Panc1 (cell line): Measurements from ENCODE around the gene FRMPD2.

Experiments
- SIN3A ChIP-seq: IDR thresholded peaks from 2 replicates; pipeline ENCODE4 v1.6.1; 2012; ENCODE audit warnings: low read depth, mild to moderate bottlenecking, low read length, moderate library complexity, borderline replicate concordance; ENCODE audit not compliant: insufficient read depth
- TCF7L2 ChIP-seq: IDR thresholded peaks from 2 replicates; pipeline ENCODE4 v1.6.1; 2011; ENCODE audit warnings: mild to moderate bottlenecking, low read depth, low read length, inconsistent platforms
- TF ChIP-seq, protein P1 (sequence below): fragments of 450-650 bp; IDR thresholded peaks from 2 replicates; pipeline ENCODE4 v1.5.1; 2017; ENCODE audit warnings: mild to moderate bottlenecking

DNA sequence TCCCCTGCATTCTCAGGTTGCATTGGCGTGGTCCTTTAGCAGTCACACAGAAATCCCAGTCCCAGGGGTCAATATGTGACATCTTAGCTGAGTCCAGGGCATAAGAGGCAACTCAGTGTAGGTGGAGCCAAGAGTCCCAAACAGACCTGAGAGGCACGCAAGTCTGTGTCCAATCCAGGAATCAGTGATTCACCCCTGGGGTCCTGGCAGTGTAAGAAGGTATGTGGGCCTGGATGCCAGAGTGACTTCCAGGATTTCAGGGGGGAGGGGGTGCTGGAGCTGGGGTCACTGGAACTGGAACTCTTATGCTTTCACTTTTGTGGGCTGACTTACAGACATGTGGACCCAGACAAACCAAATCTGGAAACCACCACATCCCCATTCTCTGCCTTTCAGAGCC lies 26.8 kb downstream of the FRMPD2 start:
- TF ChIP-seq, protein P1, sequence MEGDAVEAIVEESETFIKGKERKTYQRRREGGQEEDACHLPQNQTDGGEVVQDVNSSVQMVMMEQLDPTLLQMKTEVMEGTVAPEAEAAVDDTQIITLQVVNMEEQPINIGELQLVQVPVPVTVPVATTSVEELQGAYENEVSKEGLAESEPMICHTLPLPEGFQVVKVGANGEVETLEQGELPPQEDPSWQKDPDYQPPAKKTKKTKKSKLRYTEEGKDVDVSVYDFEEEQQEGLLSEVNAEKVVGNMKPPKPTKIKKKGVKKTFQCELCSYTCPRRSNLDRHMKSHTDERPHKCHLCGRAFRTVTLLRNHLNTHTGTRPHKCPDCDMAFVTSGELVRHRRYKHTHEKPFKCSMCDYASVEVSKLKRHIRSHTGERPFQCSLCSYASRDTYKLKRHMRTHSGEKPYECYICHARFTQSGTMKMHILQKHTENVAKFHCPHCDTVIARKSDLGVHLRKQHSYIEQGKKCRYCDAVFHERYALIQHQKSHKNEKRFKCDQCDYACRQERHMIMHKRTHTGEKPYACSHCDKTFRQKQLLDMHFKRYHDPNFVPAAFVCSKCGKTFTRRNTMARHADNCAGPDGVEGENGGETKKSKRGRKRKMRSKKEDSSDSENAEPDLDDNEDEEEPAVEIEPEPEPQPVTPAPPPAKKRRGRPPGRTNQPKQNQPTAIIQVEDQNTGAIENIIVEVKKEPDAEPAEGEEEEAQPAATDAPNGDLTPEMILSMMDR, result no peak
- TF ChIP-seq SIN3A (no peak), TCF7L2 (no peak)
